Measurements from ENCODE around the gene DRG1.

- TF ChIP-seq, protein P1, sequence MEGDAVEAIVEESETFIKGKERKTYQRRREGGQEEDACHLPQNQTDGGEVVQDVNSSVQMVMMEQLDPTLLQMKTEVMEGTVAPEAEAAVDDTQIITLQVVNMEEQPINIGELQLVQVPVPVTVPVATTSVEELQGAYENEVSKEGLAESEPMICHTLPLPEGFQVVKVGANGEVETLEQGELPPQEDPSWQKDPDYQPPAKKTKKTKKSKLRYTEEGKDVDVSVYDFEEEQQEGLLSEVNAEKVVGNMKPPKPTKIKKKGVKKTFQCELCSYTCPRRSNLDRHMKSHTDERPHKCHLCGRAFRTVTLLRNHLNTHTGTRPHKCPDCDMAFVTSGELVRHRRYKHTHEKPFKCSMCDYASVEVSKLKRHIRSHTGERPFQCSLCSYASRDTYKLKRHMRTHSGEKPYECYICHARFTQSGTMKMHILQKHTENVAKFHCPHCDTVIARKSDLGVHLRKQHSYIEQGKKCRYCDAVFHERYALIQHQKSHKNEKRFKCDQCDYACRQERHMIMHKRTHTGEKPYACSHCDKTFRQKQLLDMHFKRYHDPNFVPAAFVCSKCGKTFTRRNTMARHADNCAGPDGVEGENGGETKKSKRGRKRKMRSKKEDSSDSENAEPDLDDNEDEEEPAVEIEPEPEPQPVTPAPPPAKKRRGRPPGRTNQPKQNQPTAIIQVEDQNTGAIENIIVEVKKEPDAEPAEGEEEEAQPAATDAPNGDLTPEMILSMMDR (IDR thresholded peaks at IDR 0.05), result no peak
- no peak for TF ChIP-seq POLR2AphosphoS5 (IDR thresholded peaks at IDR 0.05)
Observed at GRCh38 chr22:31477329-31477728, 77.9 kb downstream of the DRG1 start.
